HL-60/S4 treated with retinoic acid at 250 ng/mL for 4 days and 3 days (cell line): Measurements from ENCODE around the gene FAM120A.

Experiments
- in situ Hi-C: fragments of 300-500 bp; cut with MboI; formaldehyde crosslinking; loops from 2 replicates; pipeline ENCODE4 v1.7.0; 2022; ENCODE audit warnings: low sequenced_read_pairs

The FAM120A gene

DNA sequence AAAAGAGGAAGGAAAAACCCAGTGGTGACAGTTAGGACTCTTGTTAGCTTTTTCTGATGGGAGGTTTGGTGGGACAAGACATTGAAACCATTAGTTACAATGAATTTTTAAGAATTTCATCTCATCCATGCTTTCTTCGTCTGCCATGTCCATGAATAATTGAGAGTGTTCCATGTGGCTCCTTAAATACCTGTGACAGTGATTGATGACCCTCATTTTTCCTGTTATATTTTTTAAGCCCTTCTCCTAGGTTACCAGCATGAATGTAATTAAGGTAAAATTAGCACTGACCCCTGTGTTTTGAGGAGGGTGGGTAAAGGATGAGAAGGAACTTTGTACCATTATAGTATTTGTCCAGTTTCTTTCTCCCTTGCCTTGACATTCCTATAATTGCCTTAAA lies 101.4 kb downstream of the FAM120A start:
- in situ Hi-C loops = no loop called here

DNA sequence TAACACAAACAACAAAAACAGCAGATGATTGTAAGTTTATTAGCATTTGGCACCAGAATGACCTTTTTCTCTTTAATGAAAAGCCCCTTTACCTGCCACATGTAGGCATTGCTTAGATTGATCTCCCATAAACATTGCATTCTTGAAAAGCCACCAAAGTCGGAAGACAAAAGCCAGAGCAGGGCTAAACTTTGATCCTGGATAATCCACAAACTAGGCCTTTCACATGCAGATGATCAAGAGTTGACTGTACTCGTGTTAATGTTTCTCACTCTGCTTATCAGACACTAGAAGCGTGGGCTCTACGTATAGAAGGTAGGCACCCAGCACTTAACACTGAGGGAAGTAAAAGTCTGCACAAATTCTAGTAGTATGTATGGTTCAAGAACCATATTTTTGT lies 103.9 kb downstream of the FAM120A start:
- in situ Hi-C loops = no loop called here

DNA sequence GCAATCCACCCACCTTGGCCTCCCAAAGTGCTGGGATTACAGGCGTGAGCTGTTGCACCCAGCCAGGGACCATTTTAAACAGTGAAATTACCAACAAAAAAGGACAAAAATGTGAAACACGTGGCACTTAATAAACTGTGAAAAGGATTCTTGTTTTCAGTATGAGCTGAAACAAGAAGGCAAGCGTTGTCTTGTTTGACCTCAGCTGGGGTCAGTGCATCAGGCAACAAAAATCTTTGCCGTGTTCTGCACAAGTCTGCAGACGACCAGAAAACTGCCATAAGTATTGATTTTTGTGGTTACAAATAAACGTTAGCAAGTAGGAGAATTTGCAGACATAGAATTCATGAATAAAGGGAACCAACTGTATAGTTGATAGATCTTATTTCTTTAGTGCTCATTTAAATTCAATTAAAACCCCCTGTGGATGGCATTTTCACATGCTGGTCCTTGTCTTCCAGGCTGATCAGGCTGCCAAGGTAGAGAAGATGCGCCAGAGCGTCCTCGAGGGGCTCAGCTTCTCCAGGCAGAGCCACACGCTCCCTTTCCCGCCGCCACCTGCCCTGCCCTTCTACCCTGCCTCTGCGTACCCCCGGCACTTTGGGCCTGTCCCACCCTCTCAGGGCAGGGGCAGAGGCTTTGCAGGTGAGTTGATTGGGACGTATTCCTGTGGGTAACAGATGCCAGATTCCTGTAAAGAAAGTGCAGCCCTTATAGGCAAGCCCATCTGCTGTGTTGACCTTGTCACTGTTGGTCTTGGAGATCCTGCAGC lies 106.1 kb downstream of the FAM120A start:
- in situ Hi-C loops = no loop called here

DNA sequence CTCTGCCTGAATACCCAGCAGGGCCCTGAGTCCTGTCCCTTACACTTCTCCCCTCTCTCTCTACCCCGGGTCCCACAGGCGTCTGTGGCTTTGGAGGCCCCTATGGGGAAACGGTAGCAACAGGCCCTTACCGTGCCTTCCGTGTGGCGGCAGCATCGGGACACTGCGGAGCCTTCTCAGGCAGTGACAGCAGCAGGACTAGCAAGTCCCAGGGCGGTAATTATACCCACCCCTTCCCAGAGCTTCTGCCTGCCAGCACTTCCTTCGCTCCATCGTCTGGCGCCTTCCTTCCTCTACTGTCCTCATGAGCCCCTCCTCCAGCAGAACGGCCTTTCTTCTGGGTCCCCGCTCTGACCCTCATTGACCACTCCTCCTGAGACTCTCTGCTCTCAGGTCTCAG lies 107.0 kb downstream of the FAM120A start:
- in situ Hi-C loops = no loop called here

DNA sequence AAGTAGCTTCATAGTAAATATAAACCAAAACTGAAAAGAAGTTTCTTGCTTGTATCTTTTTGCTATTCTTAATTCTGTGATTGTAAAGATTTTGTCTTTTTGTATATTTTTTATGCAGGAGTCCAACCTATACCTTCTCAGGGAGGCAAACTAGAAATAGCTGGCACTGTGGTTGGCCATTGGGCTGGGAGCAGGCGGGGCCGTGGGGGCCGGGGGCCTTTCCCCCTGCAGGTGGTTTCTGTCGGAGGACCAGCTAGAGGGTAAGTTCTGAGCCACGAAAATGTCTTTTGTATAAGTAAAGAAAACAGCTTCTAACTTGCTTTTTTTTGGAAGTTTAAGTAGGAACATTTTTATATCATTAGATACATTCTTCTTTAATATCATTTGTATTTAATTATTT lies 109.5 kb downstream of the FAM120A start:
- in situ Hi-C loops = no loop called here

DNA sequence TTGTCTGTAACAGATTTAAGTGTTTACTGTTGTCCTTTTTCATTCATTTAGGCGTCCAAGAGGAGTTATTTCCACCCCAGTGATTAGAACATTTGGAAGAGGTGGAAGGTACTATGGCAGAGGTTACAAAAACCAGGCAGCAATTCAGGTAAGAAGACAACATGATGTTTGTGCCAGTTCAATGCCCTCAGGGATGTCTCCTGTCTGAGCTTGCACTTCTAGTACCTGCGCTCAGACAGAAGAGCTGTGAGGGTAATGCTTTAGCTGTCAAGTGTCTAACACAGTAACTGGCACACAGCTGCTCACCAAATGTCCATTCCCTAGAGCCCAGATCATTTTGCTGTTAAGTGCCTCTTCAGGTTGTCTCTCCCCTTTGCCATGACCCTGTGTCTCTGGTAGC lies 110.7 kb downstream of the FAM120A start:
- in situ Hi-C loops = no loop called here

DNA sequence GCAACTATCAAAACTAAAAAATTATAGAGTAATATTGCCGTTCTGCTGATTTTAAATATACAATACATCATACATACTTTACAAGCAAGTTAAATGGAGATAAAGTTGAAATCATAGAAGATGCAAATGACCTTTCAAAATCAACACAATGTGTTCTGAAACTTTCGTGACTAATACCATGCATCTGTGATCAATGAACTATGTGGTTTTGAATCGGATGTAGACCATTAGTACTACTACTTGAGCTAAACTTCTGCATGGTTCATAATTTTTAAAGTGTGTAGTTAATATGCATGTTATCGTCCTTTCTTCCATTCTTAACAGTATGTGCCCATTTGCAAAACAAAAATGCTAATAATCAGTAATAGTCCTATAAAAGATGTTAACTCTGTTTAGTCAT lies 113.6 kb downstream of the FAM120A start:
- in situ Hi-C loops = no loop called here

DNA sequence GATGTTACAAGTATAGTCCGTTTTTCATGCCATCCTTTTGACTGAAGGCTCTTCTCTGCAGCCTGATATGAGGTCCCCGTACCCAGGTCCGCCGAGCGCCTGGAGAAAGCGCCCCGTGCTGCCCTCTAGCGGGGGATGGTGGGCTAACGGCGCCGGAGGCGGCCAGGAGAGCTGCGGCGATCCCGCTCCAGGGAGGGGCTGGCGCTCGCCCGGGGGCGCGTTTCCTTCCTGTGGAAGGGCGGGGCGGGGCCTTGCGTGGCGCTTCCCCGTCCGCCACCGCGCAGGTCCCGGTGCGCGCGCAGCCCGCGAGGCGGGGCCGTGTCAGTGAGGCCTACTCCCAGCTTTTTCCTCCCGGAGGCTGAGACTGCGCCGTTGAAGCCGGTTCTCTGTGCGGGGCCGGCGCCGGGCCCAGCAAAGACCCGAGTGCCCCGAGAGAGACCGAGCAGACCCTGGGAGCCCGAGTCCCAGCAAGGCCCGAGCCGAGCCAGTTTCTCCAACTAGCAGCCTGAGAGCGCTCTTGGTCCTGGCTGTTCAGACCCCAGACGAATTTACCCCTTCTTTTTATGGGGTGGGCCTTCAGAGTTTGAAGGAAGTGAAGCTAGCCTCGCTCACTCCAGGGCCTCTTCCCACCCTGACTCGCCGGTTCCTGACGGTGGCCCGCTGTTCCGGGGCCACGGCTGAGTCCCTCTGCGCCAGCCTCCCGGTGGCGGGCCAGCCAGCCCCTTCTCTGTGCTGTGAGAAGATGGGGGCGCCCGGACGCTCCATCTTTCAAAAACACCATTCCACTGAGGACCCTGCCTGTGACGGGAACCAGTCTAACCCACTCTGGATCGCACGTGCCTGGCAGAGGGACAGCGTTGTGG lies 115.2 kb downstream of the FAM120A start:
- in situ Hi-C loops = no loop called here

DNA sequence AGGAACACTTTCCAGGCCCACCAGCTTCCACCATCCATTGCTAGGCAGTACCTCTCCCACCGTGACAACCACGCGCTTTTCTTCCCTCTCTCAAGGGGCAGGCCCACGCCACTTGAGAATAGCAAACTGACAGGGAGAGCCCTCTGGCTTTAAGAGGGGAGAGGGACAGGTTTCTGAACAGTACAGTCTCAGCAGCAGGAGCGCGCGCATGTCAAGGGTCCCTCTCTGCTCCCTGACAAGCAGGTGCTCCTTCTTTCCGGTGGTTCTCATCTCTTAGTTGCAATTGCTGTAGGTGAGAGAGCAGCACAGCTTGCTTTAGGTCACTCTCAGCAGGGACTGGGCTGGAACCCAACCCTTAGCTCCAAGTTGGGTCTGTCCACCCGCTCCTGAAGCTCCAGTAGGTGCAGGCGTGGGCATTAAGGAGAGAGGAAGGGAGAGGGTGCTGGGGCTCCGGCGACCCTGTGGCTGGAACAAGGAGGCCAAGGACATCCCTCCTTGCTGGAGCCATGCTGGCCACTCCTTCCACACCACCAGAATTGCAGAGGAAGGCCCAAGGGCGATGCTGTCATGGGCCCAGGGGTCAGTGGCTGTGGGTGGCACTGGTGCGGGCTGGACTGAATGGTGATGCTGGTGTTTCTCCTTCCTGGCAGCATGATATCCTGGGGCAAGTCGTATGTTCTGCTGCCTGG lies 115.9 kb downstream of the FAM120A start:
- in situ Hi-C loops = no loop called here

DNA sequence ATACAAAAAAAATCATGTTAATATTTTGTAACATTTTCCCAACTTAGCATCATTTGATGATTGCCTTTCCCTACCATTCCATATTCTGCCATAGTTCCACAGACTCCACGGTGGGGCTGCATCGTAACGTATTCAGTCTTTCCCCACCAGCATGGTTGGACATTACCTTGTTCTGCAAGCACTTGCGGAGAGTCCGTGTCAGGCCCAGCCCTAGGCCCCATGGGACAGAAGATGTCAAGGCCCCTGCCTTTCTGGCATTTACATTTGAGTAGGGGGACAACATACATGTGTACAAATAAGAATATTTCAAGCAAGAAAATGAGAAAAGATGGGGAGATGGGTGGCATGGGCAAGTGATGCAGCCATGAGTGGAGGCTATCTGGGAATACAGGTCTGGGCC lies 116.7 kb downstream of the FAM120A start:
- in situ Hi-C loops = no loop called here

DNA sequence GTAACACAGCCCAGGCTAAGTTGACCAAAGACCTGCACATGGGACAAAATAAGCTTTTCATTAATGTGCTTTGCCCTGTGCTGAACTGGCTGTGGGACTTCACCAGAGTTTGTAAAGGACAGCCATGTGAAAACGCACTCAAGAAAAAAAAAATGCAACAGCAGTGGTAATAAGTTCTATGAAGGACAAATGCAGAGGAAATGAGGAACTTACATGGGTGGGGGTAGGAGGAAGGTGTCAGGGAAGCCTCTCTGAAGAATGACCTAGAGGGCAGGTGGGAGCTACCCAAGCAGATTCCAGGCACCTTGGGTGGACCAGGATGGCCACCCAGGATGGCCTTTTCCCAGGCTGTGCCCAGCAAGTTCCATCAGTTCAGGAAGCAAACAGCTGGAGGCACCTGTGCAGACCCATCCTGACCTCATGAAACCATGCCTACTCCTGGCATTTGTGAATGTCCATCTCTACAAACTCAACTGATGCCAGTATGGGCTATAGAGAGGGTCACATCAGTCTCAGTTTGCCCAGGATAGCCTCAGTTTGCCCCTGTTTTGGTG lies 118.2 kb downstream of the FAM120A start:
- in situ Hi-C loops = no loop called here

DNA sequence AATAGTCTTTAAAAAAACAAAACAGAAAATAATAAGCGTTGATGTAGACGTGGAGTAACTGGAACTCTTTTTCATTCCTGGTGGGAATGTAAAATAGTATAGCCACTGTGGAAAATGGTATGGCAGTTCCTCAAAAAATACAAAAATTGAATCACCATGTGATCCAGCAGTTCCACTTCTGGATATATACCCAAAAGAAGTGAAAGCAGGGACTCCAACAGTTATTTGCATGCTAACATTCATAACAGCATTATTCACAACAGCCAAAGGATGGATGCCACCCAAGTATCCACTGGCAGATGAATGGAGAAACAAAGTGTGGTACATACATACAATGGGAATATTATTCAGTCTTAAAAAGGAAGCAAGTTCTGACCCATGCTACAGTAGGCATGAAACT lies 120.7 kb downstream of the FAM120A start:
- in situ Hi-C loops = no loop called here

DNA sequence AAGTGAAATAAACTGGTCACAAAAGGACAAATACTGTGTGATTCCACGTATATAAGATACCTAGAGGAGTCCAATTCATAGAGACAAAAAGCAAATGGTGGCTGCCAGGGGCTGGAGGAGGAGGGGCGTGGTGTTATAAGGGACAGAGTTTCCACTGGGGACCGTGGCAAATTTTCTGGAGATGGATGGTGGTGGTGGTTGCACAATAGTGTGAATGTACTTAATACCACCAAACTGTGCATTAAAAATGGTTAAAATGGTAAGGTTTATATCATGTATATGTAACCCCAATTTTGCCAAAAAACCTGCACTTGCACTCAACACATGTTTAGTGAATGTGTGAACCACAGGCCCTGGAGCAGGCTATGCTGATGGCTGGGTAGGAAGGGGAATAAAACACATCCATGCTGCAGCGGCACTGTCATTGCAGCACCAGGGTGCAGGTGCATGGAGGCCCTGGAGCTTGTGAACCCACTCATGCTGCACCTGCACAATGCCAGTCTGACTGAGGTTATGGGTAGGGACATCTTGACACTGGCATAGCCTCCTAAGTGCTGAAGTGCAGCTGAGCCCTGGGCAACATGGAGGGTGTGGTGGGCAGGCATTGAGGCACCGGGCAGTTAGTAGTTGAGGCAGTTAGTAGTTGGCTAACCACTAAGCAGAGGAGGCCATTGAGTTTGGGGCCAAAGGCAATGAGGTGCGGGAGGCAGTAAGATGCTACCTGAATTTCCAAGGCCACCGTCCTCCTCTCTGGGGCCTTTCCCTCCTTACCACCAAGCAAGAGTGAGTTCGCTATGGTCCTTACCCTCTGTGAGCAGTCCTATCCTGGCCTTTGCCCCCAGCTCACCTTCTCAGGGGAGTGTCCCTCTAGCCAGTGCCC lies 121.4 kb downstream of the FAM120A start:
- in situ Hi-C loops = no loop called here

DNA sequence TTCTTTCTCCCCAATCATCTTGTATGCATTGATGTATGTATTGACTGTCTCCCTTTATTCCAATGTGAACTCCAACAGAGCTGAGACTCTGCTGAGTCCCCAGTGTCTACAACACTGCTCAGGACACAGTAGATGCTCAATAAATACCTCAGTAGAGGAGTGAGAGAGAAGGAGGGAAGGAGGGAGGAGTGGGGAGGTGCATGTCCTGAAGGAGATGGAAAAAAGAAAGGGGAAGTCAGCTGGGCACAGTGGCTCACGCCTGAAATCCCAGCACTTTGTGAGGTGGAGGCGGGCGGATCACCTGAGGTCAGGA lies 122.0 kb downstream of the FAM120A start:
- in situ Hi-C loops = no loop called here

DNA sequence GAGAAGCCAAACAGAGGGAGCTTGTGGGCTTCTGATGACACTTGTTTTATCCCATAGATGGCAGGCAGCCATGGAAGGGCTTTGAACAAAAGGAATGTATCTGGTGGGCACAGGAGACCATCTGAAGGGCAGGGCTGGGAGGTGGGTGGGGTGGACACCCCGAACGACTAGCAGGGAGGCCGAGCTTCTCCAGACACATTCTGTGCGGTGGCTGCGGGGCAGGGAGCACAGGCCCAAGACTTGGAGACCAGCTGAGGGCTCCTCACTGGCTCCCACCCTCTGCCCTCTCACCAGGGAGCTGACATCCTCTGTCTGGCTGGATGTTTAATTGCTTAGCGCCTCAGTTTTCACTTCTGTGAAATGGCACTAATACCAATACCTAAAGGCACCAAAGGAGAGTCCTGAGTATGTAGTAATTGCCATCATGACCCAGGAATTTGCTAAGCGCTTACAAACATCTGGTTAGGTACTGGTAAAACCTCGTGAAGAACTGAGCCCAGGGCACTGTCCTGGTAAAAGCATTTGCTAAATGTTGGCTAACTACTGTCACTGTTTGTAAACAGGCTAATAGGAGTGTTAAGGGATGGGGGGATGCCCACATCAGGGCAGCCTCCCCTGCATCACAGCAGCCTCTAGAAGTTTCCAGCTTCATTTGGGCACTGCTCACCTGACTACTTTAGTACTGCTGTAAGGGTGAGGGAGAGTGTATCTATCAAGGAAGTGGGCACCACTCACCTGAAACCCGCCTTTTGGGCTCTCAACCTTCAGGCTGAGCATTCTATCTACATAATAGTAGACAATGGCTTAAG lies 122.8 kb downstream of the FAM120A start:
- in situ Hi-C loops = no loop called here

DNA sequence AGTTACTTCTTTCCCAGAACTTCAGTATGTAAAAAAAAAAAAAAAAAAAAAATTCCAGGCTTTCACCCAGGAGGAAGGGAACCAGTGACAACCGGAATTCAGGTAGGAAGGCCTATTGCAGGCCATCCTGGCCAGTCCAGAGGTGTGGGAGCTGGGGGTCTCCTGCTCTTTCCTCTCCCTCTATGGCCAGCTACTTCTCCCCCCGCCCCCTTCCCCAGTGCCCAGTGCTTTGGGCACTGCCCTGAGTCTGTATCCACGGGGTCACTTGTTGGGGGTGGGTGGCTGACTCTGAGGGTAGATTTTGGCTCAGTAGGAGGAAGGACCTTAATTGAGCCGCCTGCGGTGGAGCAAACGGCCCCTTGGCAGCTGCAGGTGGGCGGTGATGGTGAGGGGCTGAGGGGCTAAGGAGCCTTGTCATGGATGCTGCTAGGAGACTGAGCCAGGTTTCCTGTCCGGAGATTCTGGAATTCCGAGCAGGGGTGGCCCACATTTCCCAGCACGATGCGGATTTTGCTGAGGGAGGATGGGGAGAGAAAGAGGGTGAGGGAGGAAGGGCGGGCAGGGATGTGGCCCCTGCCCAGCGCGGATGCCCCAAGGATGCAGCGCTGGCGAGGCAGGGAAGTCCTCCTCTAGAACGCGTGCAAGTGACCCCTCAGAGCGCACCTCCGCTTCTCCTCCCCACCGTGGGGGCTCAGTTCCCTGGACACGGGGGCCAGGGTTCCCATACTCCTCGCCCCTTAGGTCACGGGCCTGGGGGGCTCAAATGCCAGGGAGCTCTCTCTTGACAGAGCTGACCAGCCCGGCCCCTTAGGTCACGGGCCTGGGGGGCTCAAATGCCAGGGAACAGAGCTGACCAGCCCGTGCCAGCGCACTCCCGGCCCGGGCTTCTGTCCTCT lies 123.7 kb downstream of the FAM120A start:
- in situ Hi-C loops = no loop called here

DNA sequence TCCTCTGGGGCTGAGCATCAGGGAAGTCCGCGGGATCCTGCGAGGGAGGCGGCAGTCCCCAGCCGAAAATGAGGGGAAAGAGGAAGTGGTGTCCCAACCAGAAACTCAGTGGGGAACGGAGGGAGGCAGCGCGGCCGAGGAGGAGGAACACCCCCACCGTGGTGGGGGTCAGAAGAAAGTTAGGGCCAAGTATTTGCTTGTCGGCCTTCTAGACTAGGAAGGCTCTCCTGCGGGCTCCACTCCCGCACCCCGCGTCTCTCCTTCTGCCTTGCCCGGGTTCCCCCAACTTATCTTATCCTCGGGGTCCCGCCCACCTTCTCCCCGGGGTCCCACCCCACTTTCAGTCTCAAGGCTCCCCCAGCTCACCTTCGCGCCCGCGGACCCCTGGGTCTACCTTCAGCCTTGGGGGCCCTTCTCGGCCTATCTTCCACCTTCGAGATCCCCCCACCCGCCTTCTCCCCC lies 124.3 kb downstream of the FAM120A start:
- in situ Hi-C loops = no loop called here

DNA sequence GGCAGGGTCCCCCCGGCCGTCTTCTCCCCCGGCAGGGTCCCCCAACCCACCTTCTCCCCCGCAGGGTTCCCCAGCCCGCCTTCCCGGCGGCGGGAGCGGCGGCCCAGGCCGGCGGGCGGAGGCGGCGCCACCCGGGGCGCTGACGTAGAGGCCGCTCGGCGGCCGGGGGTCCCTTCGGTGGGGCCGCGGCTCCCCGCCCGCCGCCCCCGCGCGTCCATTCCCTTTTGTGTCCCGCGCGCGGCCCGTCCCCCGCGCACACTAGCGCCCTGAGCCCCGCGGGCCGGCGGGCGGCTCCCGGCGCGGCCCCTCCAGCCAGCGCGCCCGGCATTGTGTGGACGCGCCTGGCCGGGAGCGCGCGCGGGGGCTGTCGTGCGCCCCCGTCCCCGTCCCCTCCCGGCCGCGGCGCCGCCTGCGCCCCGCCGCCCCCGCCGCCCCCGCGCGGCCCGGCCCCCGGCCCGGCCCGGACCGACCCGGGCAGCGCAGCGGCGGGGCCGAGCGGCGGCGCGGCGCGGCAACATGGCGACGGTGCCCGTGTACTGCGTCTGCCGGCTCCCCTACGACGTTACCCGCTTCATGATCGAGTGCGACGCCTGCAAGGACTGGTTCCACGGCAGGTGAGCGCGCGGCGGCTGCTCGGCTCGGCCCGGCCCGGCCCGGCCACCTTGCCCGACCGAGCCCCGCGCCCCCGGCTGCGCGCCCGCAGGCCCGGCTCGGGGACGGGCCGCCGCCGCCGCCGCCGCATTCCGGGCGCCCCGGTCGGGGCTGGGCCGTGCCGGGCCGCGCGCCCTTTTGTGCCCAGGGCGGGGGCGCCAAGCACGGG lies 125.0 kb downstream of the FAM120A start, which contains the start of gene PHF2:
Gene PHF2 (plus strand): TSS at position 327 of the 820 bp plus-strand sequence. CDS start 190 bp downstream, at position 517.
- in situ Hi-C loops = no loop called here
